Measurements from ENCODE around the gene SFXN5.

DNA sequence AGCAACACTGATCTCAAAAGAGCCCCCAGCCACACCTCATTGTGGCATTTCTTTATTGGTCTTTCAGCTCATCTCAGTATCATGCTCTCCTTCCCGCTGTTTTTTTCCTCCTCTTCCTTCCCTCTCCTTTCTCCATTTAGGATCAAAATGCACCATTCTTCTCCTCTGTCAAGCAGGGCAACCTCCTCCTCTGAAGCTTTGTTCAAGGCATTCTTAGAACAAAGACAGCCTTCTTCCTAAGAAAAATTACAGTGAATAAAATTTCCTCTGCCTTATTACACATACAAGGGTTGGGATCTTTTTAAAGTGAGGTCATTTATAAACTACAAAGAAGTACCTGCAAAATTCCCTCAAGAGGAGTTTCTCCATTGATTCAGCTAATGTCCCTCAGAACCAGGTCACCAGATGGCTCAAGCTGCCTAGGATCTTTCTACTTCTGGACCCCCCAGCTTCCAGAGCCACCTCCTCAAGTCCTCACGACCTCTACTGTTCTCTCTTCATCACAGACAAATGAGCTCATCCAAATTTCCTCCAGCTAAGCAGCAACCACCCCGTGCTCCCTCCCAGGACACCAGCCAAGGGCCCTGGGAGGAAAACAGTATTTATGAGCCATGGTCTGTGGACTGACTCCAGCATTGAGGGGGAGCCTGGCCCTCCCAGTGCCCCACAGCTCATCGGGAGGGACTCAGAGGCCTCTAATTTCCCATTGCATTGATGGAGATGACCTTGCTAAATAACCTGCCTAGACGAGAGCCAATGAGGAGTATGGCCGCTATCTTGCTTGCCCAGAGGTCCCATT is 18.0 kb downstream of the SFXN5 start:
- TF ChIP-seq, protein P1, sequence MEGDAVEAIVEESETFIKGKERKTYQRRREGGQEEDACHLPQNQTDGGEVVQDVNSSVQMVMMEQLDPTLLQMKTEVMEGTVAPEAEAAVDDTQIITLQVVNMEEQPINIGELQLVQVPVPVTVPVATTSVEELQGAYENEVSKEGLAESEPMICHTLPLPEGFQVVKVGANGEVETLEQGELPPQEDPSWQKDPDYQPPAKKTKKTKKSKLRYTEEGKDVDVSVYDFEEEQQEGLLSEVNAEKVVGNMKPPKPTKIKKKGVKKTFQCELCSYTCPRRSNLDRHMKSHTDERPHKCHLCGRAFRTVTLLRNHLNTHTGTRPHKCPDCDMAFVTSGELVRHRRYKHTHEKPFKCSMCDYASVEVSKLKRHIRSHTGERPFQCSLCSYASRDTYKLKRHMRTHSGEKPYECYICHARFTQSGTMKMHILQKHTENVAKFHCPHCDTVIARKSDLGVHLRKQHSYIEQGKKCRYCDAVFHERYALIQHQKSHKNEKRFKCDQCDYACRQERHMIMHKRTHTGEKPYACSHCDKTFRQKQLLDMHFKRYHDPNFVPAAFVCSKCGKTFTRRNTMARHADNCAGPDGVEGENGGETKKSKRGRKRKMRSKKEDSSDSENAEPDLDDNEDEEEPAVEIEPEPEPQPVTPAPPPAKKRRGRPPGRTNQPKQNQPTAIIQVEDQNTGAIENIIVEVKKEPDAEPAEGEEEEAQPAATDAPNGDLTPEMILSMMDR (conservative IDR thresholded peaks at IDR 0.05; ENCODE audit: low read depth, low read length): no peak
- no peak for TF ChIP-seq EZH2phosphoT487 (IDR thresholded peaks at IDR 0.05; ENCODE audit: borderline replicate concordance, low read length)
- TF ChIP-seq EZH2 (IDR thresholded peaks at IDR 0.05; ENCODE audit: low read length, unreplicated experiment): no peak
